Tibial nerve (tissue), 4 donors: Measurements from ENCODE around the gene ADAM10. TPM values are rescaled to one million over a fixed set of nuclear protein-coding genes. Genes with fewer than 3 reads are reported as not detected.

ENCODE experiments used
- DNase-seq, 2 donors: peaks; one replicate each; pipeline ENCODE4 v3.0.0-alpha.2; 2019; ENCODE audit warnings: low spot score in 2 of 2
- H3K27ac ChIP-seq, 4 donors: fragments of 200-600 bp; sonication (generic) in 3 of 4; one replicate each; pipeline ENCODE4 v1.5.1; 2017 to 2019; ENCODE audit warnings: mild to moderate bottlenecking in 1 of 4
- H3K27me3 ChIP-seq, 2 donors: fragments of 200-600 bp; sonication (generic) in 1 of 2; one replicate each; pipeline versions ENCODE4 v1.5.1 to v1.6.0; 2017 to 2019
- H3K36me3 ChIP-seq, 3 donors: fragments of 200-600 bp; sonication (generic); one replicate each; pipeline ENCODE4 v1.5.1; 2018 to 2019
- H3K4me1 ChIP-seq, 4 donors: fragments of 200-600 bp; sonication (generic) in 3 of 4; one replicate each; pipeline ENCODE4 v1.5.1; 2017 to 2019
- H3K4me3 ChIP-seq, 4 donors: fragments of 200-600 bp; sonication (generic) in 3 of 4; one replicate each; pipeline ENCODE4 v1.5.1; 2017 to 2019; ENCODE audit warnings: mild to moderate bottlenecking in 1 of 4, moderate library complexity in 1 of 4
- H3K9me3 ChIP-seq, 4 donors: fragments of 200-600 bp; sonication (generic) in 3 of 4; one replicate each; pipeline ENCODE4 v1.5.1; 2017 to 2019
- CTCF ChIP-seq, 5 experiments: fragments of 200-600 bp in 3 of 5; fragments of 450-650 bp in 2 of 5; sonication (generic) in 3 of 5; IDR thresholded peaks; one replicate each; pipeline ENCODE4 v1.5.1; 2016 to 2019; ENCODE audit warnings: antibody characterized with exemption in 5 of 5, mild to moderate bottlenecking in 3 of 5, moderate library complexity in 2 of 5
- EP300 ChIP-seq, 2 donors: sonication (generic); formaldehyde crosslinking; IDR thresholded peaks; one replicate each; pipeline ENCODE4 v1.6.1; 2017; ENCODE audit warnings: antibody characterized with exemption in 2 of 2, mild to moderate bottlenecking in 1 of 2
- POLR2A ChIP-seq, 2 donors: fragments of 450-650 bp; IDR thresholded peaks; one replicate each; pipeline ENCODE4 v1.6.1; 2017; ENCODE audit warnings: antibody characterized with exemption in 2 of 2, mild to moderate bottlenecking in 2 of 2, moderate library complexity in 2 of 2
- WGBS, 2 donors: methylation state at CpG; one replicate each; pipeline ENCODE4 v1.1.5; 2018; 5-methylcytosine and 5-hydroxymethylcytosine counted together
- total RNA-seq, 4 donors: library from RNA; depleted of rRNA; stranded (reverse); fragments of >200 nt; gene quantifications; one replicate each; pipeline ENCODE4 v1.1.0, GENCODE V29; 2016

ADAM10 gene
- total RNA-seq, 4 donors from 2014 or later, result 64.8 to 132 (median 94.3) TPM

GRCh38 chr15:58597943-58598828, 151.3 kb downstream of the ADAM10 start:
- Histone ChIP-seq H3K36me3 (peaks cover 0 to 60% (median 13%) of the 10 kb centered on the region in 3 donors), H3K4me1 (peaks cover 0 to 6% (median 0%) of the 10 kb centered on the region in 4 donors), H3K27ac (no peak overlapping the region), H3K27me3 (no peaks in the 10 kb centered on the region), H3K9me3 (no peaks in the 10 kb centered on the region), H3K4me3 (no peak overlapping the region)
- WGBS, 2 donors, result 90% methylated on average over 4 of the region's 4 CpGs
- TF ChIP-seq CTCF (IDR thresholded peaks at IDR 0.05) (no peak), EP300 (IDR thresholded peaks at IDR 0.05) (no peak)
- no peak for DNase-seq

- no peak overlapping the region for H3K27ac ChIP-seq
- no peak for TF ChIP-seq POLR2A (IDR thresholded peaks at IDR 0.05)
- no peak for TF ChIP-seq EP300 (IDR thresholded peaks at IDR 0.05)
- no peak for TF ChIP-seq CTCF (IDR thresholded peaks at IDR 0.05)
- peaks cover 0 to 6% (median 0%) of the 10 kb centered on the region in 4 donors for H3K4me1 ChIP-seq
- H3K4me3 ChIP-seq, result no peak overlapping the region
- H3K27me3 ChIP-seq, result no peaks in the 10 kb centered on the region
- peaks cover 0 to 41% (median 10%) of the 10 kb centered on the region in 3 donors for H3K36me3 ChIP-seq
- H3K9me3 ChIP-seq, result no peaks in the 10 kb centered on the region
- WGBS, 2 donors, result 84 to 90% methylated on average over 3 of the region's 3 CpGs
- no peak for DNase-seq
Measured at GRCh38 chr15:58595516-58596263, 153.8 kb downstream of the ADAM10 start.

- Histone ChIP-seq H3K4me3 (no peak overlapping the region), H3K27ac (no peak overlapping the region), H3K27me3 (no peaks in the 10 kb centered on the region), H3K9me3 (no peaks in the 10 kb centered on the region), H3K36me3 (peaks cover 0 to 41% (median 10%) of the 10 kb centered on the region in 3 donors), H3K4me1 (peaks cover 0 to 6% (median 0%) of the 10 kb centered on the region in 4 donors)
- DNase-seq, result no peak
- TF ChIP-seq EP300 (IDR thresholded peaks at IDR 0.05) (no peak), POLR2A (IDR thresholded peaks at IDR 0.05) (no peak), CTCF (IDR thresholded peaks at IDR 0.05) (no peak)
- 81 to 89% methylated on average over 1 of the region's 1 CpG for WGBS, 2 donors
Measured at GRCh38 chr15:58594898-58595297, 154.6 kb downstream of the ADAM10 start.

- peaks cover 0 to 33% (median 10%) of the 10 kb centered on the region in 3 donors for H3K36me3 ChIP-seq
- TF ChIP-seq CTCF (IDR thresholded peaks at IDR 0.05) (no peak), POLR2A (IDR thresholded peaks at IDR 0.05) (no peak), EP300 (IDR thresholded peaks at IDR 0.05) (no peak)
- no peak for DNase-seq
- no peak overlapping the region for H3K4me3 ChIP-seq
- H3K27ac ChIP-seq, result no peak overlapping the region
- no peaks in the 10 kb centered on the region for H3K27me3 ChIP-seq
- H3K9me3 ChIP-seq, result no peaks in the 10 kb centered on the region
- peaks cover 0 to 6% (median 0%) of the 10 kb centered on the region in 4 donors for H3K4me1 ChIP-seq
- WGBS, 2 donors, result 85 to 92% methylated on average over 1 of the region's 1 CpG
Measured at GRCh38 chr15:58593870-58594269, 155.6 kb downstream of the ADAM10 start.

GRCh38 chr15:58590926-58591325, 158.6 kb downstream of the ADAM10 start:
- H3K4me3 ChIP-seq, result no peak overlapping the region
- no peak for TF ChIP-seq EP300 (IDR thresholded peaks at IDR 0.05)
- no peak for TF ChIP-seq POLR2A (IDR thresholded peaks at IDR 0.05)
- TF ChIP-seq CTCF (IDR thresholded peaks at IDR 0.05), result no peak
- 28 to 37% methylated on average over 1 of the region's 1 CpG for WGBS, 2 donors
- H3K4me1 ChIP-seq, result no peaks in the 10 kb centered on the region
- no peaks in the 10 kb centered on the region for H3K9me3 ChIP-seq
- DNase-seq, result no peak
- H3K27me3 ChIP-seq, result no peaks in the 10 kb centered on the region
- H3K27ac ChIP-seq, result no peak overlapping the region
- H3K36me3 ChIP-seq, result peaks cover 0 to 14% (median 0%) of the 10 kb centered on the region in 3 donors
